Muscle layer of duodenum (tissue), 2 donors: ENCODE results near the gene USP10.

Source experiments
- H3K27ac ChIP-seq: one replicate; pipeline ENCODE4 v1.7.0; 2013; ENCODE audit warnings: mild to moderate bottlenecking, low read length
- H3K27me3 ChIP-seq: one replicate; pipeline ENCODE4 v1.7.0; 2013; ENCODE audit warnings: low read depth, mild to moderate bottlenecking, control low read depth, low read length
- H3K36me3 ChIP-seq, 2 donors: one replicate each; pipeline ENCODE4 v1.7.0; 2013; ENCODE audit warnings: low read length in 2 of 2, control low read depth in 1 of 2, mild to moderate bottlenecking in 1 of 2; ENCODE audit not compliant: insufficient read depth in 2 of 2, control insufficient read depth in 1 of 2
- H3K4me1 ChIP-seq, 2 donors: one replicate each; pipeline ENCODE4 v1.7.0; 2013; ENCODE audit warnings: low read length in 2 of 2, mild to moderate bottlenecking in 2 of 2, control low read depth in 1 of 2, moderate library complexity in 1 of 2; ENCODE audit not compliant: insufficient read depth in 2 of 2, control insufficient read depth in 1 of 2
- H3K4me3 ChIP-seq, 2 donors: one replicate each; pipeline ENCODE4 v1.7.0; 2013; ENCODE audit warnings: low read length in 2 of 2, low read depth in 1 of 2, mild to moderate bottlenecking in 1 of 2
- H3K9me3 ChIP-seq, 2 donors: one replicate each; pipeline ENCODE4 v1.7.0; 2013; ENCODE audit warnings: low read length in 2 of 2, control low read depth in 1 of 2, mild to moderate bottlenecking in 1 of 2; ENCODE audit not compliant: control insufficient read depth in 1 of 2
- donor health status: healthy.

USP10 gene

DNA sequence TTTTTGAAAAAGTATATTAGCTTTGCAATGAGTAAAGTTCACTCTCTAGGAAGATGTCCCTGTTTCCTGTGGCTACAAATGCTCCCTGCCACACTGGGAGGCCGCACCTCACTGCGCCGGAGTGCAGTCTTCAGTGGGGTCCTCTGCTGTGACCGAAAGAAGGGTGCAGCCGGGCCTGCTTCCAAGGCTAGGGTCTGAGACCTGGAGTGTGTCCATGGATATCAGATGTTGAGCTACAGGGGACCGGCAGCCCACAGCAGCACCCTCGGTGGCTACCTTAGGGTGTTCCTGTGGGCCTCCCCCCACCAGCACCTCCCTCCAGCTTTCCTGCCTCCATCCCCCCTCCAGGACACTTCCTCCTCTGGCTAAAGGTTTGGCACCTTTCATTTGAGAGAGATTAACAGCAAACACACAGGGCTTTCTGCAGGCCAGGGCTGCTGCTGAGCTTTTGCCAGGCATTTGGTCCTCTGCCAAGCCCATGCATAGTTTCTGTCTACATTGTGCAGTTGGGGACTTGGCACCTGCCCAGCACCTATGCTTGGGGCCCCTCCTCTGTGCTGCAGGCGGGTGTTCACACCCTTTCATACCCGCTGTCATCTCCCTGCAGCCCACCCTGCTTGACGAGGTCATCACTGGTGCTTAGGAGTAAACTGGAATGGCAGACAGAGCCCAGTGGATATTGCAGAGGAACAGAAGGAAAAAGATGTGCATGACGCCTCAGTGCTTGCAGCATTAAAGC, 86.2 kb downstream of the USP10 start:
- Histone ChIP-seq H3K36me3 (no peaks in the 10 kb centered on the region), H3K4me3 (no peak overlapping the region), H3K27ac (no peak overlapping the region), H3K27me3 (no peaks in the 10 kb centered on the region), H3K9me3 (no peaks in the 10 kb centered on the region), H3K4me1 (peaks cover 19 to 22% of the 10 kb centered on the region in 2 donors)

DNA sequence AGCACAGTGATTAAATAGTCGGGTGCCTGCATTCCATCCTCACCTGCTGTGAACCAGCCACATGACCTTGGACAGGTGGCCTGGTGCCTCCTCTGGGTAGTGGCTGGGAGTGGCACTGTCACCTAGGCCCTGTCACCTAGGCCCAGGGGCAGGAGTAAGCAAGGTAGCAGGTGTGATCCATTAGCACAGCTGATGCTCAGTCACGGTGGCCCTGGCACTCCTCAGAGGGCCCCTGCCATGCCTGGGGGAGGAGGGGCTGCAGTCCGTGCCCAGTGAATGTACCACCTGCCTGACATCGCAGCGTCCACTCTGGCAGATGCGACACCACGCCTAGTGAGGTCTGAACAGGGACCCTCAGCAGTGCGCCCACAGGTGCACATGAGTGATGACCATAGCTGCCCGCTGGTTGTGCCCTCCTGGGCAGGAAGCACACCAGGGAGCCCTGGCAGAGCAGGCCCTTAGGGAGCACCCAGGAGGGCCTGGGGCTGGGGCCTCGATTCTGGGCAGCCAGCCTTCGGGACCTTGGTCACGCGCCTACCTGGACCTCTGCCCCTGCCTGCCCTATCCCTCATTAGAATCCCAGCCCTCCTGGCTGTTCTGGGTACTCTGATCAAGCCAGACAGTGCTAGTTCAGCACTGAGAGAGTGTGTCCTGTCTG, 86.9 kb downstream of the USP10 start:
- H3K27me3 ChIP-seq, result no peaks in the 10 kb centered on the region
- H3K36me3 ChIP-seq, result no peaks in the 10 kb centered on the region
- H3K4me1 ChIP-seq, result peaks cover 19 to 22% of the 10 kb centered on the region in 2 donors
- H3K9me3 ChIP-seq, result no peaks in the 10 kb centered on the region
- H3K27ac ChIP-seq, result no peak overlapping the region
- no peak overlapping the region for H3K4me3 ChIP-seq

DNA sequence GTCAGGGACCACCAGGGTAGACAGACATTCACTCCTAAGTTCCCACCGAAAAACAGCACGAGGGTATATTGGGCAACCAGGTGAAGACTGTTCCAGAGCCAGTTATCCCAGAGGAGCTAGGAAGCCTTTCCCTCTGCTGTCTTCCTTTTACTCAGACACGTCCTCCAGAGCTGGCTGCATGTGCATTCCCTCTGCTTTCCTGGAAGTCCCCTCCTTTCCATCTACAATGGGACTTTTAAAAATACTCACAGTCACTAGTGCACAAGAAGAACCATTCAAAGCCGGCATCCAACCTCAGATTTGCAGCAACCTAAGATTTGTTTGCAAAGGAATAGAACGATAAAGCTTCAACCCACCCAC, 87.4 kb downstream of the USP10 start:
- Histone ChIP-seq H3K4me3 (no peak overlapping the region), H3K27ac (no peak overlapping the region), H3K27me3 (no peaks in the 10 kb centered on the region), H3K9me3 (no peaks in the 10 kb centered on the region), H3K4me1 (peaks cover 19 to 22% of the 10 kb centered on the region in 2 donors), H3K36me3 (no peaks in the 10 kb centered on the region)

DNA sequence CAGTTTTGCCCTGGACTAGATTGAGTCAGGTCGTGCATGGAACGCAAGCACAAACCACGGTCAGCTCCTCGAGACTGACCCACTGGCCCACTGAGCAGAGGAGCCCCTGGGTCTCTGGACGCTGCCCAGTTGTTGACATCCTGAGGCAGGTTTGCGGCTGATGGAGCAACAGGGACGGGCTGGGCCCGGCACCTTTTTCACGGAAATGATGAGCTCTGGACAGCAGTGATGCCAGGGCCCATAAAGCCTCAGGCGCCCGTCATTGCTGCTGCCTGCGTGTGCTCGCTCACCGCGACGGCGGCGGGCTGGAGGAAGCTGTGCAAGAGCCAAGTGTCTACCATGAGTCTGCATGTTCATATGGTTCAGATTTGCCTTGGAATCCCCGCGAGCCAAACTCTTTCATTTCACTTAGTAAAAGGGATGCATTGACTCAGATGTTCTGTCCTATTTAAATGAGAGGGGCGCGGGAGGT, 89.2 kb downstream of the USP10 start:
- Histone ChIP-seq H3K27me3 (no peaks in the 10 kb centered on the region), H3K4me1 (peaks cover 19 to 22% of the 10 kb centered on the region in 2 donors), H3K36me3 (no peaks in the 10 kb centered on the region), H3K4me3 (no peak overlapping the region), H3K27ac (no peak overlapping the region), H3K9me3 (no peaks in the 10 kb centered on the region)

DNA sequence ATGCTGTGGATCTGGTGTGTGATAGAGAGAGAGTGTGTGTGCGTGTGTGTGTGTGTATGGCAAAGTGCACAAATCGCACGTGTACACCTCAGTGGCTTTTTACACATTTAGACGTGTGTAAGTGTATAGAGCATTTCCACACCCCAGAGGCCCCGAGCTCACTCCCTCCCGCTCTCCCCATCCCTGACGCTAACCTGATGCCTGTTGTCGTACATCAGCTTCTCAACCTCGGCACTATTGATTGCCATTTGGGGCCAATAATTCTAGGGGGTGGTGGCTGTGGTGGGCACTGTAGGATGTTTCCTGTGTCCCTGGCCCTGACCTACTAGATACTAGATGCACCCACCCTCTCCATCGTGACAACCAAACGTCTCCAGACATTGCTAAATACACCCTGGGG, 89.6 kb downstream of the USP10 start:
- Histone ChIP-seq H3K4me1 (peaks cover 19 to 24% of the 10 kb centered on the region in 2 donors), H3K9me3 (no peaks in the 10 kb centered on the region), H3K4me3 (no peak overlapping the region), H3K27ac (no peak overlapping the region), H3K36me3 (no peaks in the 10 kb centered on the region), H3K27me3 (no peaks in the 10 kb centered on the region)

DNA sequence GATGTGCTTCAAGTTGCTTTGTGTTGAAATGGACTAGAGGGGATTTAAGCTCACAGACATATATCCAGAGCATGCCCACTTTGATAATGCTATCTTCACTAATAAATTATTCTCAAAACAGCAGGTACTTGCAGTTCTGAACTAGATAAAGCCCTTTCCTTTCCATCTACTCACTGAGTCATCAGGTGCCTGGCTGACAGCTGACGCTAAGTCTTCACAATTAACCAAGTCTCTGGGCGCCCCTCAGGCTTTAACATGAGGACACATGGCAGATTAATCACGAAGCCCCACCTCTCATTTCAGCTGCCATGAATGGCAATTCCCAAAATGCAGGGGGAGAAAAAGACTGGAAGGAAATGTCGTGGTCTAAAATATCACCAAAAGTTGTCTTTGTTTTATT, 90.5 kb downstream of the USP10 start:
- H3K36me3 ChIP-seq, result no peaks in the 10 kb centered on the region
- no peaks in the 10 kb centered on the region for H3K9me3 ChIP-seq
- no peaks in the 10 kb centered on the region for H3K27me3 ChIP-seq
- H3K27ac ChIP-seq, result no peak overlapping the region
- peaks cover 19 to 28% of the 10 kb centered on the region in 2 donors for H3K4me1 ChIP-seq
- no peak overlapping the region for H3K4me3 ChIP-seq

DNA sequence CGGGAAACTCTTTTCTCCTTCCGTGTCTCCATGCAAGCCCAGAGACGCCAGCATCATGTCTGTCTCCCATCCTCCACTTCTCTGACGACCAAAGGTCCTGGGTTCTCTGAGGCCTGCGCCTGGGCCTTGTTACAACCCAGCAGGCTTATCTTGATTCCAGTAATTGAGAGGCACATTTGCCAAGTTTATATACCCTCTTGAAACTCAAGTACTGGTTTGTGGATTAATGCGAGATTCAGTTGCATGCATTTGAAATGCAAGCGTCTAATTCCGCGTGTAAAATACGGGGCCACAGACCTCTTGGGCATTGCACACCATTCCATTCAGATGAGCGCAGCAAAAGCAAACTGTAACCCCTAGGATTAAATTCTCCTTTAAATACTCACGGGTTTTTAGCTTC, 91.3 kb downstream of the USP10 start:
- Histone ChIP-seq H3K4me3 (no peak overlapping the region), H3K27ac (no peak overlapping the region), H3K27me3 (no peaks in the 10 kb centered on the region), H3K9me3 (no peaks in the 10 kb centered on the region), H3K4me1 (peaks cover 15 to 22% of the 10 kb centered on the region in 2 donors), H3K36me3 (no peaks in the 10 kb centered on the region)

DNA sequence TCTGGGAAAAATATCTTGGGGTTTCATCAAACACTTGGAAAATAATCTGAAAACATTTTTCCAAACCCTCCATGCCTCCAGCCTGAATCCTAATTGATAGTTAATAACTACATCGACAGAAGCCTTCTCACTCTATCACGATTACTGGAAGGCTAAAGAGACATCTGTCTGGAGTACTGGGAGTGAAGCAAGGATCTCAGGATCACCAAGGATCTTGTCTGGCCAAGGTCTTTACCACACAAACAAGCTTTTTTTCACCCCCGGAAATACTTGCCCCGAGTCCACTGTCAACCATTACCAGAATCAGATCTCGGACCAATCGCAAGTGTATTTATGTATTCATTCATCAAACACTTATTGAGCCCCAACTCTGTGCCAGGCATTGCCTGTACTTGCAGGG, 91.7 kb downstream of the USP10 start:
- Histone ChIP-seq H3K36me3 (no peaks in the 10 kb centered on the region), H3K27me3 (no peaks in the 10 kb centered on the region), H3K4me1 (peaks cover 11 to 17% of the 10 kb centered on the region in 2 donors), H3K4me3 (no peak overlapping the region), H3K9me3 (no peaks in the 10 kb centered on the region), H3K27ac (no peak overlapping the region)

DNA sequence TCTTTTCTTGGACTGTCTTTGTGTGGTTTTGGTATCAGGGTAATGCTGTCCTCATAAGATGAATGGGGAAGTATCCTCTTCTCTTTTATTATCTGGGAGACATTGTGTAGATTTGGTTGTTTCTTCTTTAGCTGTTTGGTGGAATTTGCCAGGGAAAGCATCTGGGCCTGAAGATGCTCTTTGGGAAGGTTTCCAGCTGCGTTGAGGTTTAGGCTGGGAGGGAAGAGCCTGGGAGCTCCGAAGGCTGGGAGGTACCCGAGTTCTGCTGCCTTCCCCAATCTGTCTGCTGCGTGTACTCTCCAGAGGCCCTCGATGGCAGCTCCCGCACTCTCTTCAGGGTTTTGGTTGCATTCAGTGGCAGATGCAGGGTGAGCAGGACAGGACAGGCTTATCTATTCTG, 94.4 kb downstream of the USP10 start:
- Histone ChIP-seq H3K9me3 (no peaks in the 10 kb centered on the region), H3K27me3 (no peaks in the 10 kb centered on the region), H3K4me3 (peak overlapping the region in 1 of 2 donors; percentile 11), H3K27ac (peak overlapping the region; percentile 29), H3K36me3 (no peaks in the 10 kb centered on the region), H3K4me1 (peaks cover 0 to 6% of the 10 kb centered on the region in 2 donors)

DNA sequence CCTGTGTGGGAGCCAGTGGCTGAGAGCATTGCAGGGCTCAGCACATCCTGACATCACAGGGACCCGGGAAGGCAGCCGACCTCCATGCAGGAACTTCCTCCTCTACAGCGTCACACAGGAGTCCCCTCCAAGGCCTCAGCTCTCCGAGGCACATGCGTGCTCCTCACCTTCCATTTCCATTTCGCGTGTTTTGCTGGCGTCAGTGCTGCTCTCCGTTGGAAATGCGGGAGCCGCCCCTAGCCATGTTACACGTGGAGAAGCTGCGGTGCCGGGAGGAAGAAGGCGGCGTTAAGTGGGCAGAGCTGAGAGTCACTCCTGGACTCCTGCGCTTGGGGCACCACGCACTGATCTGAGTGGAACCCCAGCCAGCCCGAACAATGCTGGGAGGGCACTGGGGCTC, 94.8 kb downstream of the USP10 start:
- H3K27ac ChIP-seq, result peak overlapping the region; percentile 29
- H3K4me1 ChIP-seq, result peaks cover 0 to 6% of the 10 kb centered on the region in 2 donors
- no peaks in the 10 kb centered on the region for H3K27me3 ChIP-seq
- peak overlapping the region in 1 of 2 donors; percentile 11 for H3K4me3 ChIP-seq
- no peaks in the 10 kb centered on the region for H3K9me3 ChIP-seq
- no peaks in the 10 kb centered on the region for H3K36me3 ChIP-seq

DNA sequence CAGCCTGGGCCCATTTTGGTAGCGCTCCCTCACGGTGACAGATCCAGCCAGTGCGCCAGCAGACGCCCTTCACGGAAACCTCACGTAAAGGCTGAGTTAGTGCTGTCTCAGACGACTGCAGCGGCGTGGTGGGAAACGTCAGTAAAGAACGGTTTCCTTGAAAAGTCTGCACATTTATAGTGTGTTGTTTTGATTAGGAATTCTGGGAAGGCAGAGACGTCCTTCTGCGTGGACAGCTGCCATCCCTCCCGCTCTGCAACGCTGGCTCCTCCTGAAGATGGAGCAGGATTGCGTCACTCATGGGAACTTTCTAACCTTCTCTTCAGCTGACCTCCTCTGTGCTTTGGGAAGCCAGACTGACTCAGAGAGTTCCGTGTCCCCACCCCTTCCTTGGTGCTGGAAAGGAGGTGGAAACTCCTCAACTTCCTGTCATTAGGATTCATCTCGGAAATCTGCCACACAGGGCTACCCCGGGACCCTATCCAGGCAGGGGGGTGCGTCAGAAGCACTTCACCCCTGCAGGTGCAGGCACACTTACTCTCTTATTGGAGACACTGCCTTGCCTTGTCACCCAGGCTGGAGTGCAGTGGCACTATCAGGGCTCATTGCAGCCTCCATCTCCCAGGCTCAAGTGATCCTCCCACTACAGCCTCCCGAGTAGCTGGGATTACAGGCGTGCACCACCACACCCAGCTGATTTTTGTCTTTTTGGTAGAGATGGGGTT, 95.7 kb downstream of the USP10 start:
- H3K4me1 ChIP-seq, result peaks cover 0 to 6% of the 10 kb centered on the region in 2 donors
- H3K4me3 ChIP-seq, result peak overlapping the region in 1 of 2 donors; percentile 26
- H3K9me3 ChIP-seq, result no peaks in the 10 kb centered on the region
- no peaks in the 10 kb centered on the region for H3K27me3 ChIP-seq
- no peaks in the 10 kb centered on the region for H3K36me3 ChIP-seq
- peak overlapping the region; percentile 63 for H3K27ac ChIP-seq
